HG03469 (cell line): Measurements from ENCODE around the gene GRN.
"Not testable (repeated sequence)": the region's sequence is repeated elsewhere in the genome, so short reads cannot be mapped to it uniquely, and the experiment has no call there.

Source experiments
- ATAC-seq: cut with Tn5 transposase; IDR thresholded peaks from one replicate; pipeline ENCODE4 v1.9.1; 2021; ENCODE audit warnings: mild to moderate bottlenecking, moderate library complexity, moderate number of reproducible peaks; ENCODE audit not compliant: unreplicated experiment

The GRN gene

DNA sequence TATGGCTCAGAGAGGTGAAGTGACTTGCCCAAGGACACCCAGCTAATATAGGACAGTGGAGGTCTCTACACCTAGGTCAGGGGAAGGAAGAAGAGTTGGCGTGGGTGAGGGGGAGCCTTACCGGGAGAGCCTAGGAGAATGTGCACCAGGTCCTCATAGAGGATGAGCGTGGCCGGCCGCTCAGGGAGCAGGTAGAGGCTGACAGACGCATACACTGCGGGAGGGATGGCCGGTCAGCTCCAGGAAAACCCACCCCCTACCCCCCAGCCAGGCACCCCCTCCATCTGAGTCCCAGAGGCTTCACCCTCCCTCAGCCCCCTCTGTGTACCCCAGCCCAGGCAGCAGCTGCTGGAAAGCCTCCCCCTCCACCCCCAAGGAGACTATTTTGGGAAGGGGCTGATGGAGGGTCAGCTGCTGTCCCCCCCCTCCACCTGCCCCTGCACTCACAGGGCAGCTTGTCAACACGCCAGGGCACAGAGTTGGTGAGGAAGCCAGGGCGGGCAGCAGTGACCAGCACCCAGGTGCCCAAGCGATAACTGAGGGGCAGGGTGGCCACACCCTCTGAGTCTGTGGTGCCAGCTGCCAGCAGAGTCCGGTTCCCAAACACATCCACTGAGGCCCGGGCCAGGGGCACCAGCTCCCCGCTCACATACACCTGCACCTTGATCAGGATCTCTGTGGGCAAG, 14.5 kb downstream of the GRN start:
- no peak for ATAC-seq

DNA sequence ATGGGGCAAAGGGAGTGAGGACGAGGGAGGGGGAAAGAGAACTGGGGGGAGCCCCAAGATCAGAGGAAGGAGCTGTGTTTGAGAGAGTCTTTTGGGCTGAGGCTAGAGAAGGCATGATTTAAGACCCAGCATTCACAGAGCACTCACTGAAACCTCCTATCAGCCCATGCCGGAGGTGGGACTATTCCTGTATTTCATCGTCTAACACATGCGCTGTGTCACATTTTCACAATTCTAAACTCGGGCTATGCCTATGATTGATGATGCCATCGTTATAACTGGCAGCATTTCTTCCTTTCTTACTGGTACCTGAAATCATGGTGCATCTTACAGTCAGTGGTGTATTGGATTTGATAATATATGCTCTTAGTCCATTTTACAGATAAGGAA, 15.0 kb downstream of the GRN start:
- no peak for ATAC-seq

GRCh38 chr17:44360826-44361225, 15.7 kb downstream of the GRN start:
- ATAC-seq, result no peak

DNA sequence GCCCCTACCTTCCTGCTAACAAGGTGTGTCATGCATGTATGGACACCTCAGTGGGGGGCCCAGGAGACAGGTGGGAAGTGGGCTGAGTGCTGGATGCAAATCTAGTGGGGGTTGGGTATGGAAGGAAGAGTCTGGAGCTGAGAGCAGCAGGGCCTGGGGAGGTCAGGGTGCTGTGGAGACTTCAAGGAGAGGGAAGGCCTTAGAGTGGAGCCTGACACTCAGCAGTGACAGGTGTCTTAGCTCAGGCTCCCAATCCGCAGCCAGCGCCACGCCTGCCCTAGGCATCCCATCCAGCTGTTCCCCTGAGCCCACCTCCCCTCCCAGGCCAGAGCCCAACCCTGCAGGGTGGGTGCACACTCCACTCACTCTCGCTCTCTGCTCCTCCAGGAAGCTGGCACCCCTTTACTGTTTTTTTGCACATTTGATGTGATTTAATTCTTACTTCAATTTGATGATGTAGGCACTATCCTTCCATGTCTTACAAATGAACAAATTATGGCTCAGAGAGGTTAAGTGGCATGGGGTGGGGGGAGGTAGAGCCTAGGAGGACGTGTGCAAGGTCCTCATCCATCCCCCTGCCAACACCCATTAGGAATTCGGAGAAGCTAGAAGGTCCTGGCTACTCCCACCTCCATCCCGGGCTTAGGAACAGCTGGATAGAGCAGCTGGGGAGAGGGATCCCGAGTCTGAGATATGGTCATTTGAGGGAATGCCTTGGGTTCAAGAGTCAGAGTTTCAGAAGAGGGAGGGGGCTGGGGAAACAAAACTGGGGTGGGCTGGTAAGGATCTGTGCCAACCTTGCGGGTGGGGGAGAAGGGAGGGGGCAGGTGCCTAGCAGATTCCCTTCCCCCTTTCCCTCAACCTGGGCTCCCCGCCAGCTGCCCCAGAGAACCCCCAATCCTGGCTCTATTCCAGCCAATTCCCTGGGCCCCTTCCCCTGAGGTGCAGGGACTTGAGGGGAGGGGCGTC, 16.5 kb downstream of the GRN start:
- no peak for ATAC-seq

DNA sequence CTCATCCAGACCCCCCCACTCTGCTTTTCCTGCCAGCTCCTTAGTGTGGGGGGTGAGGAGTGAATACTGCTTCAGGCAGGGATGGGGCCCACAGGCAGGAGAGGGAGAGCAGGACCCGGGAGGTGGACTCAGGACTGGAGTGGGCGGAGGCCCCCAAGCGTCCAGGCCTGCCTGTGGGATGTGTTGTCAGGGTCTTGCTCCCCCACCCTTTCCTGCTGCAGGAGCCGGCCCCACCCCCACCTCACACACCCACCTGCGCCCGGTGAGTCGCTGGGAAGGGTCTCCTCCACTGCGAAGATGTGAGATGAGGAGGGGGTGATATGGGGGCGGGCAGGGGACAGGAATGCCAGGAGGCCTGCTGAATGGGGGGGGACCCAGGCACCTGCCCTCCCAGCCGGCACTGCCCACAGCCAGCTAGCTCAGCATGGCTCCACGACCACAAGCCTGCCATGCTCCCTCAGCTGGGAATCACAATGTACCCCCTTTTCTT, 17.4 kb downstream of the GRN start:
- ATAC-seq, result no peak

DNA sequence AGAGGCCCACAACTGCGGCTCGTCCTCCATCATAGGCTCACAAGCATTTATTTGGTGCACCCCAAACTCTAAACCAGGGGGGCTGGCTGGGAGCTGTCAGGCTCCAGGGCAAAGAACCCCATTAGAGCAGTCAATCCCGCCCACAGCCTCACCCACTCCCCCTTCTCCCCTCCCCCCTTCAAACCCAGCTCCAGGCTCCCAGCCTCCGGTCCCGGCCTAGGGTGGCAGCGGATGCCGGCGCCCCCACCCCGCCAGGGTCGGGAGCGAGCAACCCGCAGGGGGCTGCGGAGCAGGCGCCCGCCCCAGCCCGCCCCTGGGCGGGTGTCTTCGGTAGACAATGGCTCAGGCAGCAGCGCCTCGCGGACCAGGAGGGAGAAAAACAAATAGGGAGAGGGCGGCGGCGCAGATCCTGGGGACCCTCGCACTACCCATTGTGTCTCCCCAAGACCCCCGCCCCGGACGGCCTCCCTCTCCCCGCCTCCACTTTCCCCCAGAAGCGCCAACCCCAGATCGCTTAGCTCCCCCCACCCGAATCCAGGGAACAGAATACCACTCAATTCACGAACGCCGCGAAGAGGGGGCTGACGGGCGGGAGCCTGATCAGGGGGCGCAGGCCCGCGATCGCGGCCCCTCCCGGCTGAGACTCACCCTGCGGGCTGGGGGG, 18.0 kb downstream of the GRN start:
- ATAC-seq, result no peak

DNA sequence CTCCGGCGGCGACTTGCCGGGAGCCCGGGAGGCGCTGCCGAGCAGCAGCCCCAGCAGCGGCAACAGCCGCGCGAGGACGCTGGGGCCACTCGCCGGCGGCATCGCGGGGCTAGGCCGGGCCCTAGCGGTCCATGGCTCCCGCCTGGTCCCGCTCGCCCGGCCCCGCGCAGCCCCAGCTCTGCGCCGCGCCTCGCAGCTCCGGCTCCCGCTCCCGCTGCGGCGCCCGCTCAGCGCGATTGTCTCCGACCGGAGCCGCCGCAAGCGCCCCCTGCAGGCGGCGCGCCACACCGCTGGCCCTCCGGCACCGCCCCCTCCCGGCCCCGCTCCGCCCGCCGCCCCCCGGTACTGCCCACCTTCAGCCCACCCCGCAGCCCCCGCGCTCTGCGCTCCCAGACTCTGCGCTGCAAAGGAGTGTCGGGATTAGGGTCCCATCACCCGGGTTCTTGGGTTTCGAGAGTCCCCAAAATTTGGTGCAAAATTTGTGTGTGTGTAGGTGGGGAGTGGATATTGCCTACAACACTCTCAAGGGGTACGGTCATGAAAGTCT, 18.6 kb downstream of the GRN start, which contains the start of gene FAM171A2:
FAM171A2 (minus strand) TSS at position 241 of the 547 bp plus-strand sequence; CDS start at position 102, 139 bp downstream.
- no peak for ATAC-seq

- not testable (repeated sequence) for ATAC-seq
Observed at GRCh38 chr17:44365051-44365450, 19.9 kb downstream of the GRN start.

DNA sequence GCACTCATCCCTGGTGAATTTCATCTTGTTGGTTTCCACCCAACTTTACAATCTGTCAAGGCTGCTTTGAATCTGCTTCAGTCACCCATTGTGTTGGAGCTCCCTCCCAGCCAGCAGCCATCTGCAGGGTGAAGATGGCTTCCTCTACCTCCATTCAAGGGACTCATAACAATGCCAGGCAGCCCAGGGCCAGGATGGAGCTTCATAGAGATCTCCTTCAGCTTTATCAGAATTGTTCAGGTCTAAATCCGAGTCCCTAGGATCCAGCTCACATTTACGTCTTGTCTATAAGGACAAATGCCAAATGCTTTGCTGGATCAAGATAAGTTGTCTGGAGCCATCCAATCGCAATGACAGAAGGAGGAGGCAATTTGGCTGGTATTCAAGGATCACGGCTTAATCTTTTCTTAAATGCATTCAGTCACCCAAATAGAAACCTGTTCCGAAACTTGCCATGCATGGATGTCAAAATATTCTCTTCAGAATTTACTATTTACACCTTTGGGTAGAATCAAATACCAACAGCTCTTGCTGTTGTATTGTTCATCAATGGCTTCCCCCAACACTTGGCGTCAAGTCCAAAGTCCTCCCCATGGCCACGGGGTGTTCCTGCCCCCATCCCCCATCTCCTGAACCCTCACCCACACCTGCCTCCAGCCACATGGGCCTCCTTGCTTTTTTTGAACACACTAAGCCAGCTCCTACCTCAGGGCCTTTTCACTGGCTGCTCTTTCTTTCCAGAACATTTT, 22.3 kb downstream of the GRN start:
- ATAC-seq, result no peak

DNA sequence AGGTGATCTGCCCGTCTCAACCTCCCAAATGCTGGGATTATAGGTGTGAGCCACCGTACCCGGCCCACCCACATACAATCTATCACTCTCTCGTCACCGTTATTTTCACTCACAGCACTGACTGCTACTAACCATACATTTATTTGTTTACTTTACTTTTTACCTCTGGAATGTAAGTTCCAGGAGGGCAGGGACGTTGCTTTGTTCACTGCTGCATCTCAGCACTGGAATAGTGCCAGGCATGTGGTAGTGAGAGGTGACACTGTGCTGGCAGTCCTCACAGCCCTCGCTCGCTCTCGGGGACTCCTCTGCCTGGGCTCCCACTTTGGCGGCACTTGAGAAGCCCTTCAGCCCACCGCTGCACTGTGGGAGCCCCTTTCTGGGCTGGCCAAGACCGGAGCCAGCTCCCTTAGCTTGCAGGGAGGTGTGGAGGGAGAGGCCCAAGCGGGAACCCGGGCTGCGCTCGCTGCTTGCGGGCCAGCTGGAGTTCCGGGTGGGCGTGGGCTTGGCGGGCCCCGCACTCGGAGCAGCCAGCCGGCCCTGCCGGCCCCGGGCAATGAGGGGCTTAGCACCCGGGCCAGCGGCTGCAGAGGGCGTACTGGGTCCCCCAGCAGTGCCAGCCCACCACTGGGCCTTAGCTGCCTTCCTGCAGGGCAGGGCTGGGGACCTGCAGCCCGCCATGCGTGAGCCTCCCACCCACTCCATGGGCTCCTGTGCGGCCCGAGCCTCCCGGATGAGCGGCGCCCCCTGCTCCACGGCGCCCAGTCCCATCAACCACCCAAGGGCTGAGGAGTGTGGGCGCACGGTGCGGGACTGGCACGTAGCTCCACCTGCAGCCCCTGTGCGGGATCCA, 23.5 kb downstream of the GRN start:
- ATAC-seq, result not testable (repeated sequence)

DNA sequence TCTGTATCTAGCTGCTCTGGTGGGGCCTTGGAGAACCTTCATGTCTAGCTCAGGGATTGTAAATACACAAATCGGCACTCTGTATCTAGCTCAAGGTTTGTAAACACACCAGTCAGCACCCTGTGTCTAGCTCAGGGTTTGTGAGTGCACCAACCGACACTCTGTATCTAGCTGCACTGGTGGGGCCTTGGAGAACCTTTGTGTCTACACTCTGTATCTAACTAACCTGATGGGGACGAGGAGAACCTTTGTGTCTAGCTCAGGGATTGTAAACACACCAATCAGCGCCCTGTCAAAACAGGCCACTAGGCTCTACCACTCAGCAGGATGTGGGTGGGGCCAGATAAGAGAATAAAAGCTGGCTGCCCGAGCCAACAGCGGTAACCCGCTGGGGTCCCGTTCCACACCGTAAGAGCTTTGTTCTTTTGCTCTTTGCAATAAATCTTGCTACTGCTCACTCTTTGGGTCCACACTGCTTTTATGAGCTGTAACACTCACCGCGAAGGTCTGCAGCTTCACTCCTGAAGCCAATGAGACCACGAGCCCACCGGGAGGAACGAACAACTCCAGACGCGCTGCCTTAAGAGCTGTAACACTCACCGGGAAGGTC, 24.4 kb downstream of the GRN start:
- not testable (repeated sequence) for ATAC-seq

DNA sequence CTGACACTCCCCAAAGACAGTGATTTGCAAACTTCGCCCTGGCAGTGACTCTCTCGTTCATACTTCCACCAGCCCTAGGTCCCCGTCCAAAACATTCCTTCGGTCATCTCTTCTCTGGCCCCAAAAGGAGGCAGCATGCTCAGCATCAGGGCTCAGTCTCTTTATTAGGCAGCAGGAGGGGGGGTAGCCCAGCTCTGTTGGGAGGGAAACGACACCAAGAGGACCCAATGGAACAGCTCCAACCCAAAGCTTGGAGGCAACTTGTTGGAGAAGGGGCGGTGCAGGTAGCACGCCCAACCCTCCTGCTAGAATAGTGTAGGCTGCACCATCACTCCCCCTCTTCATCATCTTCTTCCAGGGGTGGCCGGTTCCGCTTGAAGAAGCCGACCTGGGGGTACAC, 26.9 kb downstream of the GRN start:
- no peak for ATAC-seq

GRCh38 chr17:44374306-44375195, 29.4 kb downstream of the GRN start:
- no peak for ATAC-seq

GRCh38 chr17:44375196-44376017, 30.3 kb downstream of the GRN start:
- ATAC-seq, result no peak

GRCh38 chr17:44376124-44376523, 31.0 kb downstream of the GRN start:
- ATAC-seq, result no peak

- ATAC-seq, result no peak
Observed at GRCh38 chr17:44376779-44377178, 31.7 kb downstream of the GRN start.

DNA sequence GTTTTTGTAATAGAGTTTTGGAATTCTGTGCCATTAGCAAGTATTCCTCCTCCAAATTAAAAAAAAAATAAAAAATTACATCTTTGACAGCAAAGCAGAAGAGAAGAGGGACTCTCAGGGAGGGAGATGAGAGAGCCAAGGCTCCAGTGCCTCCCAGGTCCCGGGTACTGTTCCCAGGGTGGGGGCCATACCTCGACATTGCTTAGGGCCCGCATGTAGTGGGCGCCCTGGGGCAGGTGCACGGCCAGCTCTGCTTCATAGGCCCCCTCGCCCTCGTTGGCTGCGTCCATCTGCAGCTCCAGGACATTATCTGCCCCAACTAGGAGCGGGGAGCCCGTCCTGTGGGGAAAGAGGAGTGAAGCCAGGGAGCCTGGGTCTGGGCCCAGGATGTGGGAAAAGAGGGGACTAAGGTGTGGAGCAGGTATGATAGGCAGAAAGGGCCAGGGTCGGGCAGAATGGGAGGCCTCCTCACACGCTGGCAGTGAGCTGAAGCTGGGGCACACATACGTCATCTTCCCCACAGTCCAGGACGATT, 33.1 kb downstream of the GRN start:
- ATAC-seq, result no peak
